ENCODE data around the gene EBF3.

GRCh38 chr10:129949411-129949810 is 14.7 kb downstream of the EBF3 start:
- TF ChIP-seq POLR2AphosphoS5 (IDR thresholded peaks at IDR 0.05; ENCODE audit: low read depth, low read length) (no peak), SIN3A (IDR thresholded peaks at IDR 0.05; ENCODE audit: borderline replicate concordance, insufficient read depth, low read length) (no peak), REST (IDR thresholded peaks at IDR 0.05; ENCODE audit: insufficient read depth in 1 of 2, low read depth in 2 of 2, low read length in 2 of 2) (no peak), TAF1 (IDR thresholded peaks at IDR 0.05; ENCODE audit: borderline replicate concordance, insufficient read depth, low read length) (no peak)

Data from PFSK-1 (cell line).